Body of pancreas (tissue), 4 donors: ENCODE measurements around the gene SMIM28. TPM values are rescaled to one million over a fixed set of nuclear protein-coding genes. Genes with fewer than 3 reads are reported as not detected.
A peak's percentile ranks its signal among the peaks of the same experiment; 100 is the strongest.
"Not testable (repeated sequence)": the region's sequence is repeated elsewhere in the genome, so short reads cannot be mapped to it uniquely, and the experiment has no call there.

Experiments
- ATAC-seq: fragments of 150-250 bp; one replicate; pipeline ENCODE4 v1.9.1; 2016
- DNase-seq, 4 donors: peaks; one replicate each; pipeline ENCODE4 v3.0.0-alpha.2; 2019
- H3K27ac ChIP-seq, 4 donors: fragments of 200-600 bp; sonication (generic); 1 replicate in 3 of 4; 2 replicates in 1 of 4; pipeline versions ENCODE4 v1.5.1 to v1.6.1; 2016 to 2019; ENCODE audit warnings: mild to moderate bottlenecking in 1 of 4, mixed read lengths in 1 of 4, moderate library complexity in 1 of 4
- H3K27me3 ChIP-seq, 2 donors: fragments of 200-600 bp; sonication (generic); one replicate each; pipeline ENCODE4 v1.6.0; 2016; ENCODE audit warnings: mild to moderate bottlenecking in 1 of 2
- H3K36me3 ChIP-seq, 2 donors: fragments of 200-600 bp; sonication (generic); replicated peaks in 1 of 2; 2 replicates each; pipeline ENCODE4 v1.5.1; 2016; ENCODE audit warnings: low read depth in 2 of 2; ENCODE audit not compliant: insufficient read depth in 1 of 2
- H3K4me1 ChIP-seq: fragments of 200-600 bp; sonication (generic); one replicate; pipeline ENCODE4 v1.6.0; 2016
- H3K4me3 ChIP-seq, 2 donors: fragments of 200-600 bp; sonication (generic); 1 replicate in 1 of 2; 2 replicates in 1 of 2; pipeline ENCODE4 v1.5.1; 2016 to 2019
- H3K9me3 ChIP-seq, 3 donors: fragments of 200-600 bp; sonication (generic); 1 replicate in 2 of 3; 2 replicates in 1 of 3; pipeline ENCODE4 v1.5.1; 2016
- CTCF ChIP-seq, 7 experiments: fragments of 450-650 bp in 4 of 7; fragments of 200-600 bp in 3 of 7; sonication (generic) in 3 of 7; IDR thresholded peaks; one replicate each; pipeline ENCODE4 v1.5.1; 2016 to 2019; ENCODE audit warnings: antibody characterized with exemption in 7 of 7
- POLR2A ChIP-seq, 3 donors: fragments of 450-650 bp; IDR thresholded peaks; one replicate each; pipeline ENCODE4 v1.6.1; 2016; ENCODE audit warnings: antibody characterized with exemption in 3 of 3, mild to moderate bottlenecking in 2 of 3
- WGBS, 2 donors: methylation state at CpG; one replicate each; pipeline ENCODE4 v1.1.5; 2017; 5-methylcytosine and 5-hydroxymethylcytosine counted together
- intact Hi-C: fragments of 100-400 bp; cut with DNase I; formaldehyde crosslinking; loops from one replicate; pipeline ENCODE4 v1.15.1; 2023
- total RNA-seq, 2 donors: library from RNA; depleted of rRNA; stranded (reverse); fragments of >200 nt; gene quantifications; one replicate each; pipeline ENCODE4 v1.1.0, GENCODE V29; 2016

SMIM28 gene
- total RNA-seq, 2 donors from 2014 or later = not detected

- 74 to 83% methylated on average over 2 of the region's 2 CpGs for WGBS, 2 donors
- intact Hi-C loops = no loop called here
These were observed 29.8 kb upstream of the SMIM28 start for GRCh38 chr6:138347864-138348263.

GRCh38 chr6:138349891-138350290 is 27.8 kb upstream of the SMIM28 start:
- Histone ChIP-seq H3K36me3 (no peaks in the 10 kb centered on the region), H3K4me3 (no peak overlapping the region), H3K27ac (no peak overlapping the region), H3K27me3 (no peaks in the 10 kb centered on the region), H3K9me3 (no peaks in the 10 kb centered on the region), H3K4me1 (no peaks in the 10 kb centered on the region)
- 86 to 90% methylated on average over 3 of the region's 3 CpGs for WGBS, 2 donors
- DNase-seq (no peak), ATAC-seq (no peak)
- TF ChIP-seq POLR2A (IDR thresholded peaks at IDR 0.05) (no peak), CTCF (IDR thresholded peaks at IDR 0.05) (no peak)
- intact Hi-C loops = no loop called here

More at GRCh38 chr6:138347864-138348263, 29.8 kb upstream of the SMIM28 start:
- no peak for ATAC-seq
- no peak for TF ChIP-seq POLR2A (IDR thresholded peaks at IDR 0.05)
- no peak for TF ChIP-seq CTCF (IDR thresholded peaks at IDR 0.05)
- H3K27me3 ChIP-seq = no peaks in the 10 kb centered on the region
- H3K27ac ChIP-seq = no peak overlapping the region
- DNase-seq = no peak
- H3K4me1 ChIP-seq = no peaks in the 10 kb centered on the region
- no peaks in the 10 kb centered on the region for H3K9me3 ChIP-seq
- H3K4me3 ChIP-seq = no peak overlapping the region
- no peaks in the 10 kb centered on the region for H3K36me3 ChIP-seq

GRCh38 chr6:138357928-138358327 is 19.8 kb upstream of the SMIM28 start:
- no peak for TF ChIP-seq CTCF (IDR thresholded peaks at IDR 0.05)
- no peak for TF ChIP-seq POLR2A (IDR thresholded peaks at IDR 0.05)
- no peaks in the 10 kb centered on the region for H3K36me3 ChIP-seq
- ATAC-seq (no peak), DNase-seq (no peak)
- intact Hi-C loops = no loop called here
- no peaks in the 10 kb centered on the region for H3K4me1 ChIP-seq
- H3K4me3 ChIP-seq = no peak overlapping the region
- 81 to 92% methylated on average over 1 of the region's 1 CpG for WGBS, 2 donors
- no peaks in the 10 kb centered on the region for H3K27me3 ChIP-seq
- H3K9me3 ChIP-seq = no peaks in the 10 kb centered on the region
- H3K27ac ChIP-seq = no peak overlapping the region

GRCh38 chr6:138368684-138369083 is 9.0 kb upstream of the SMIM28 start:
- H3K9me3 ChIP-seq, H3K27me3 ChIP-seq, H3K36me3 ChIP-seq, DNase-seq, ATAC-seq, H3K4me1 ChIP-seq, intact Hi-C loops, H3K27ac ChIP-seq, H3K4me3 ChIP-seq: not testable (repeated sequence)
- 93 to 95% methylated on average over 8 of the region's 8 CpGs for WGBS, 2 donors

GRCh38 chr6:138370631-138371451 is 6.9 kb upstream of the SMIM28 start:
- no peak for TF ChIP-seq CTCF (IDR thresholded peaks at IDR 0.05)
- no peak for TF ChIP-seq POLR2A (IDR thresholded peaks at IDR 0.05)
- ATAC-seq (no peak), DNase-seq (peak in 2 of 4 donors; percentile 8 to 27)
- intact Hi-C loops = no loop called here
- H3K36me3 ChIP-seq = no peaks in the 10 kb centered on the region
- H3K9me3 ChIP-seq = no peaks in the 10 kb centered on the region
- peaks cover 10% of the 10 kb centered on the region for H3K4me1 ChIP-seq
- H3K27me3 ChIP-seq = no peaks in the 10 kb centered on the region
- H3K27ac ChIP-seq = no peak overlapping the region
- 48 to 55% methylated on average over 9 of the region's 9 CpGs for WGBS, 2 donors
- H3K4me3 ChIP-seq = no peak overlapping the region
